ENCODE data around the gene TEP1.
A peak's percentile ranks its signal among the peaks of the same experiment; 100 is the strongest.

GRCh38 chr14:20454516-20455354, 41.4 kb upstream of the TEP1 start, which contains the start of the genes APEX1 and OSGEP:
- TF ChIP-seq POLR2AphosphoS5 (IDR thresholded peaks at IDR 0.05; ENCODE audit: low read depth) (peak; percentile 96), CTCF (IDR thresholded peaks at IDR 0.05; ENCODE audit: insufficient read depth, low read length) (no peak), GABPA (IDR thresholded peaks at IDR 0.05; ENCODE audit: low read depth) (no peak), REST (IDR thresholded peaks at IDR 0.05; ENCODE audit: insufficient replicate concordance, low read depth) (peak; percentile 64)

All from HL-60 (cell line).